A549 (cell line): Measurements from ENCODE around the gene EFNB2.

Experiments used
- CTCF ChIP-seq: fragments of >200 bp; sonication (Bioruptor Twin); formaldehyde crosslinking; IDR thresholded peaks from 3 replicates; pipeline ENCODE4 v1.5.1; 2016
- MYC ChIP-seq: IDR thresholded peaks from 2 replicates; pipeline ENCODE4 v1.6.1; 2012; ENCODE audit warnings: mild to moderate bottlenecking, inconsistent platforms, low read length, improper control_type of control experiment, borderline replicate concordance
- POLR2A ChIP-seq: IDR thresholded peaks from 2 replicates; pipeline ENCODE4 v1.6.1; 2012; ENCODE audit warnings: mild to moderate bottlenecking, low read length
- RAD21 ChIP-seq, 2 experiments: fragments of >200 bp in 1 of 2; sonication (Bioruptor Twin) in 1 of 2; formaldehyde crosslinking in 1 of 2; IDR thresholded peaks in 1 of 2; conservative IDR thresholded peaks in 1 of 2; 2 replicates in 1 of 2; 3 replicates in 1 of 2; pipeline ENCODE4 v1.6.1; 2012 to 2018; ENCODE audit warnings: inconsistent platforms in 1 of 2

GRCh38 chr13:106477303-106477702, 58.2 kb downstream of the EFNB2 start:
- TF ChIP-seq POLR2A (no peak), CTCF (no peak), RAD21 (conservative IDR thresholded peaks at IDR 0.05 in 1 of 2, IDR thresholded peaks at IDR 0.05 in 1 of 2) (no peak), MYC (no peak)
